K562 (cell line): ENCODE results near the gene CLASP1. TPM values are rescaled to one million over a fixed set of nuclear protein-coding genes. Genes with fewer than 3 reads are reported as not detected.

Experiments used
- CHD2 ChIP-seq: IDR thresholded peaks from 2 replicates; pipeline ENCODE4 v1.6.1; 2011; ENCODE audit warnings: low read depth, low read length
- CSDE1 ChIP-seq, 2 experiments: fragments of 450-650 bp; IDR thresholded peaks; 2 replicates each; pipeline ENCODE4 v1.6.1; 2016; ENCODE audit warnings: mild to moderate bottlenecking in 1 of 2
- FOXM1 ChIP-seq, 2 experiments: fragments of 450-650 bp in 1 of 2; sonication (generic) in 1 of 2; formaldehyde crosslinking in 1 of 2; IDR thresholded peaks; 2 replicates each; pipeline versions ENCODE4 v1.6.1 to v1.9.0; 2017 to 2022; ENCODE audit warnings: low read depth in 2 of 2, mild to moderate bottlenecking in 2 of 2, missing genetic modification reagents in 1 of 2, moderate library complexity in 1 of 2
- L3MBTL2 ChIP-seq: fragments of 450-650 bp; IDR thresholded peaks from 2 replicates; pipeline ENCODE4 v1.6.1; 2016; ENCODE audit warnings: mild to moderate bottlenecking, moderate library complexity
- MAFF ChIP-seq: IDR thresholded peaks from 2 replicates; pipeline ENCODE4 v1.6.1; 2012; ENCODE audit warnings: low read length, improper control_type of control experiment
- NKRF ChIP-seq: fragments of 450-650 bp; IDR thresholded peaks from 2 replicates; pipeline ENCODE4 v1.6.1; 2016; ENCODE audit warnings: borderline replicate concordance
- POLR2B ChIP-seq: fragments of 450-650 bp; IDR thresholded peaks from 2 replicates; pipeline ENCODE4 v1.6.1; 2018; ENCODE audit warnings: low read depth; ENCODE audit not compliant: partially characterized antibody
- SMAD1 ChIP-seq: fragments of 150-350 bp; IDR thresholded peaks from 2 replicates; pipeline ENCODE4 v1.6.1; 2014; ENCODE audit warnings: low read length, low read depth; ENCODE audit not compliant: partially characterized antibody
- TCF7L2 ChIP-seq: fragments of 150-350 bp; IDR thresholded peaks from 2 replicates; pipeline ENCODE4 v1.6.1; 2016; ENCODE audit warnings: low read depth, mild to moderate bottlenecking, low read length, moderate library complexity
- THRAP3 ChIP-seq: fragments of 450-650 bp; IDR thresholded peaks from 2 replicates; pipeline ENCODE4 v1.6.1; 2016; ENCODE audit warnings: mild to moderate bottlenecking, inconsistent platforms, borderline replicate concordance
- ZSCAN32 ChIP-seq: fragments of 450-650 bp; formaldehyde crosslinking; IDR thresholded peaks from 2 replicates; pipeline ENCODE4 v1.4.0; 2020; ENCODE audit warnings: mild to moderate bottlenecking, moderate library complexity
- polyA plus RNA-seq, 8 experiments: library from polyadenylated mRNA; depleted of rRNA in 4 of 8; stranded (reverse) in 5 of 8; unstranded in 3 of 8; fragments of >200 nt; fragmentation: Nextera tagmentation in 2 of 8; fragmentation: Illumina TruSeq in 1 of 8; extraction: Ambion mirVana in 2 of 8; extraction: Trizol in 1 of 8; gene quantifications; 2 replicates each; pipeline versions ENCODE4 v1.2.1 to v1.2.3, GENCODE V29; 2011 to 2014; ENCODE audit warnings: inconsistent platforms in 1 of 8, missing spikeins in 1 of 8
- total RNA-seq, 7 experiments: library from RNA; depleted of rRNA in 6 of 7; stranded (reverse); fragments of >200 nt in 6 of 7; fragmentation: Illumina TruSeq in 2 of 7; extraction: Trizol in 2 of 7; gene quantifications; 2 replicates each; pipeline versions ENCODE4 v1.2.1 to v1.2.3, GENCODE V29; 2011 to 2021; ENCODE audit warnings: low replicate concordance in 1 of 7
- TF ChIP-seq, protein P1 (sequence below): fragments of 250-450 bp; sonication (Bioruptor Pico); IDR thresholded peaks from 2 replicates; pipeline ENCODE4 v1.4.0; 2020; ENCODE audit warnings: mild to moderate bottlenecking, moderate library complexity
- TF ChIP-seq, protein P2 (sequence below): fragments of 250-450 bp; sonication (Bioruptor Pico); IDR thresholded peaks from 2 replicates; pipeline ENCODE4 v1.8.0; 2022; ENCODE audit warnings: moderate library complexity, mild to moderate bottlenecking, inconsistent platforms
- TF ChIP-seq, protein P3 (sequence below), 2 experiments: IDR thresholded peaks in 1 of 2; conservative IDR thresholded peaks in 1 of 2; 2 replicates each; pipeline ENCODE4 v1.6.1; 2016; ENCODE audit warnings: low read depth in 2 of 2, mild to moderate bottlenecking in 1 of 2, missing compliant biosample characterization in 1 of 2, missing genetic modification characterization in 1 of 2, moderate library complexity in 1 of 2
- TF ChIP-seq, protein P4 (sequence below): fragments of 250-450 bp; sonication (Bioruptor Pico); IDR thresholded peaks from 2 replicates; pipeline ENCODE4 v1.5.0; 2020; ENCODE audit warnings: mild to moderate bottlenecking, borderline replicate concordance

Gene CLASP1
- total and polyA plus RNA-seq, 9 of the 15 experiments (the other 6 are each of a cell fraction or from before 2014, with no cell fraction given) = 1.7 to 40.3 (median 20.7) TPM

- peak; percentile 20 for TF ChIP-seq POLR2B
- no peak for TF ChIP-seq ZSCAN32 (CRISPR knock-in tag)
- TF ChIP-seq SMAD1 = peak; percentile 54
- TF ChIP-seq, protein P1, sequence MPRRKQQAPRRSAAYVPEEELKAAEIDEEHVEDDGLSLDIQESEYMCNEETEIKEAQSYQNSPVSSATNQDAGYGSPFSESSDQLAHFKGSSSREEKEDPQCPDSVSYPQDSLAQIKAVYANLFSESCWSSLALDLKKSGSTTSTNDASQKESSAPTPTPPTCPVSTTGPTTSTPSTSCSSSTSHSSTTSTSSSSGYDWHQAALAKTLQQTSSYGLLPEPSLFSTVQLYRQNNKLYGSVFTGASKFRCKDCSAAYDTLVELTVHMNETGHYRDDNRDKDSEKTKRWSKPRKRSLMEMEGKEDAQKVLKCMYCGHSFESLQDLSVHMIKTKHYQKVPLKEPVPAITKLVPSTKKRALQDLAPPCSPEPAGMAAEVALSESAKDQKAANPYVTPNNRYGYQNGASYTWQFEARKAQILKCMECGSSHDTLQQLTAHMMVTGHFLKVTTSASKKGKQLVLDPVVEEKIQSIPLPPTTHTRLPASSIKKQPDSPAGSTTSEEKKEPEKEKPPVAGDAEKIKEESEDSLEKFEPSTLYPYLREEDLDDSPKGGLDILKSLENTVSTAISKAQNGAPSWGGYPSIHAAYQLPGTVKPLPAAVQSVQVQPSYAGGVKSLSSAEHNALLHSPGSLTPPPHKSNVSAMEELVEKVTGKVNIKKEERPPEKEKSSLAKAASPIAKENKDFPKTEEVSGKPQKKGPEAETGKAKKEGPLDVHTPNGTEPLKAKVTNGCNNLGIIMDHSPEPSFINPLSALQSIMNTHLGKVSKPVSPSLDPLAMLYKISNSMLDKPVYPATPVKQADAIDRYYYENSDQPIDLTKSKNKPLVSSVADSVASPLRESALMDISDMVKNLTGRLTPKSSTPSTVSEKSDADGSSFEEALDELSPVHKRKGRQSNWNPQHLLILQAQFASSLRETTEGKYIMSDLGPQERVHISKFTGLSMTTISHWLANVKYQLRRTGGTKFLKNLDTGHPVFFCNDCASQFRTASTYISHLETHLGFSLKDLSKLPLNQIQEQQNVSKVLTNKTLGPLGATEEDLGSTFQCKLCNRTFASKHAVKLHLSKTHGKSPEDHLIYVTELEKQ (CRISPR knock-in tag) = no peak
- TF ChIP-seq, protein P2, sequence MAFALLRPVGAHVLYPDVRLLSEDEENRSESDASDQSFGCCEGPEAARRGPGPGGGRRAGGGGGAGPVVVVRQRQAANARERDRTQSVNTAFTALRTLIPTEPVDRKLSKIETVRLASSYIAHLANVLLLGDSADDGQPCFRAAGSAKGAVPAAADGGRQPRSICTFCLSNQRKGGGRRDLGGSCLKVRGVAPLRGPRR (CRISPR knock-in tag) = no peak
- TF ChIP-seq L3MBTL2 = peak; percentile 89
- peak; percentile 89; the same call in 1 of the 2 replicates for TF ChIP-seq NKRF
- TF ChIP-seq THRAP3 = no peak
- TF ChIP-seq MAFF = no peak
- TF ChIP-seq TCF7L2 = no peak
- TF ChIP-seq, protein P3, sequence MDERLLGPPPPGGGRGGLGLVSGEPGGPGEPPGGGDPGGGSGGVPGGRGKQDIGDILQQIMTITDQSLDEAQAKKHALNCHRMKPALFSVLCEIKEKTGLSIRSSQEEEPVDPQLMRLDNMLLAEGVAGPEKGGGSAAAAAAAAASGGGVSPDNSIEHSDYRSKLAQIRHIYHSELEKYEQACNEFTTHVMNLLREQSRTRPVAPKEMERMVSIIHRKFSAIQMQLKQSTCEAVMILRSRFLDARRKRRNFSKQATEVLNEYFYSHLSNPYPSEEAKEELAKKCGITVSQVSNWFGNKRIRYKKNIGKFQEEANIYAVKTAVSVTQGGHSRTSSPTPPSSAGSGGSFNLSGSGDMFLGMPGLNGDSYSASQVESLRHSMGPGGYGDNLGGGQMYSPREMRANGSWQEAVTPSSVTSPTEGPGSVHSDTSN (CRISPR knock-in tag; IDR thresholded peaks at IDR 0.05; ENCODE audit: low read depth) = no peak
- TF ChIP-seq, protein P3 (tag; conservative IDR thresholded peaks at IDR 0.05; ENCODE audit: low read depth) = peak; percentile 87
- TF ChIP-seq CHD2 = no peak
- peak in 1 of 2 experiments; percentile 64; a peak in 1 of 4 replicates for TF ChIP-seq CSDE1 (IDR thresholded peaks at IDR 0.05)
- TF ChIP-seq FOXM1 (IDR thresholded peaks at IDR 0.05; ENCODE audit: low read depth) = peak; percentile 89
- TF ChIP-seq FOXM1 (CRISPR knock-in tag; IDR thresholded peaks at IDR 0.05; ENCODE audit: low read depth) = no peak
- TF ChIP-seq, protein P4, sequence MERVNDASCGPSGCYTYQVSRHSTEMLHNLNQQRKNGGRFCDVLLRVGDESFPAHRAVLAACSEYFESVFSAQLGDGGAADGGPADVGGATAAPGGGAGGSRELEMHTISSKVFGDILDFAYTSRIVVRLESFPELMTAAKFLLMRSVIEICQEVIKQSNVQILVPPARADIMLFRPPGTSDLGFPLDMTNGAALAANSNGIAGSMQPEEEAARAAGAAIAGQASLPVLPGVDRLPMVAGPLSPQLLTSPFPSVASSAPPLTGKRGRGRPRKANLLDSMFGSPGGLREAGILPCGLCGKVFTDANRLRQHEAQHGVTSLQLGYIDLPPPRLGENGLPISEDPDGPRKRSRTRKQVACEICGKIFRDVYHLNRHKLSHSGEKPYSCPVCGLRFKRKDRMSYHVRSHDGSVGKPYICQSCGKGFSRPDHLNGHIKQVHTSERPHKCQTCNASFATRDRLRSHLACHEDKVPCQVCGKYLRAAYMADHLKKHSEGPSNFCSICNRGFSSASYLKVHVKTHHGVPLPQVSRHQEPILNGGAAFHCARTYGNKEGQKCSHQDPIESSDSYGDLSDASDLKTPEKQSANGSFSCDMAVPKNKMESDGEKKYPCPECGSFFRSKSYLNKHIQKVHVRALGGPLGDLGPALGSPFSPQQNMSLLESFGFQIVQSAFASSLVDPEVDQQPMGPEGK (CRISPR knock-in tag) = no peak
Measured at GRCh38 chr2:121596221-121597080, 52.8 kb downstream of the CLASP1 start (continued).
